ENCODE data around the gene CILP2.

- TF ChIP-seq EZH2 (IDR thresholded peaks at IDR 0.05; ENCODE audit: insufficient read depth, poor library complexity, severe bottlenecking), result no peak
- no peak for TF ChIP-seq EZH2phosphoT487 (IDR thresholded peaks at IDR 0.05; ENCODE audit: insufficient read depth, low read depth)
Measured at GRCh38 chr19:19525611-19526380, 12.3 kb upstream of the CILP2 start.

Measured in GM23248 (cell line).